ENCODE data around the gene ZSCAN23. TPM values are rescaled to one million over a fixed set of nuclear protein-coding genes. Genes with fewer than 3 reads are reported as not detected.

ZSCAN23 gene
- total and polyA plus RNA-seq, 2 of the 8 experiments (the other 6 are each of a cell fraction or from before 2014, with no cell fraction given) = 0.74 to 5.3 TPM

DNA sequence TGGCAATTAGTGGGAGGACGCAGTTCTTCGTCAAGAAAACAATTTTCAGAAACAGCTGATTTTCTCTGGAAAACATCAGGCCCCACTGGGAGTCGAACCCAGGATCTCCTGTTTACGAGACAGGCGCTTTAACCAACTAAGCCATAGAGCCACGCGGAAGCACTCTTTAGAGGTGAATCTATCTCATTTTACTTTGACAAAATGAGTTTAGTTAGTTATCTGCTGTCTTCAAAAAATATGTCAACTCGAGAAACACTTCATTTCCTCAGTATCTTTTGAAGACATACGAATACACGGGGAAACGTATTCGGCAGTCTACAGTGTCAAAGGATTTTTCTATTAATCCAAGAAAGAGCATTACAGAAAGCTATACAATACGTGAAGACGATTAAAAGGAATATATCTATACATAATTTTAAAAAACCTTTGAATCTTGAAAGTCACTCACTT lies 45.6 kb upstream of the ZSCAN23 start (continued):
- no peak for TF ChIP-seq CTBP2 (IDR thresholded peaks at IDR 0.05; ENCODE audit: borderline replicate concordance, insufficient read depth, insufficient read length, low read length)
- TF ChIP-seq SAP30 (IDR thresholded peaks at IDR 0.05; ENCODE audit: insufficient read depth, insufficient replicate concordance, low read length) = no peak
- TF ChIP-seq SP4 (IDR thresholded peaks at IDR 0.05; ENCODE audit: low read length) = no peak
- no peak for TF ChIP-seq POLR2AphosphoS5 (IDR thresholded peaks at IDR 0.05; ENCODE audit: low read depth, low read length)
- no peak for TF ChIP-seq RFX5 (IDR thresholded peaks at IDR 0.05; ENCODE audit: borderline replicate concordance, low read depth, low read length)
- no peak for TF ChIP-seq CHD1 (IDR thresholded peaks at IDR 0.05; ENCODE audit: low read depth, low read length)
- no peak for TF ChIP-seq RAD21 (IDR thresholded peaks at IDR 0.05 in 1 of 2, conservative IDR thresholded peaks at IDR 0.05 in 1 of 2; ENCODE audit: low read depth in 2 of 2, low read length in 2 of 2)
- TF ChIP-seq CHD7 (IDR thresholded peaks at IDR 0.05; ENCODE audit: insufficient replicate concordance, low read length) = no peak

All from H1 (cell line).